HG02970 (cell line): Measurements from ENCODE around the gene EMC1.
"Not testable (repeated sequence)": the region's sequence is repeated elsewhere in the genome, so short reads cannot be mapped to it uniquely, and the experiment has no call there.

Experiments used
- ATAC-seq: cut with Tn5 transposase; IDR thresholded peaks from one replicate; pipeline ENCODE4 v1.9.1; 2021; ENCODE audit warnings: mild to moderate bottlenecking, moderate library complexity, moderate number of reproducible peaks; ENCODE audit not compliant: unreplicated experiment, low FRiP score

Gene EMC1

DNA sequence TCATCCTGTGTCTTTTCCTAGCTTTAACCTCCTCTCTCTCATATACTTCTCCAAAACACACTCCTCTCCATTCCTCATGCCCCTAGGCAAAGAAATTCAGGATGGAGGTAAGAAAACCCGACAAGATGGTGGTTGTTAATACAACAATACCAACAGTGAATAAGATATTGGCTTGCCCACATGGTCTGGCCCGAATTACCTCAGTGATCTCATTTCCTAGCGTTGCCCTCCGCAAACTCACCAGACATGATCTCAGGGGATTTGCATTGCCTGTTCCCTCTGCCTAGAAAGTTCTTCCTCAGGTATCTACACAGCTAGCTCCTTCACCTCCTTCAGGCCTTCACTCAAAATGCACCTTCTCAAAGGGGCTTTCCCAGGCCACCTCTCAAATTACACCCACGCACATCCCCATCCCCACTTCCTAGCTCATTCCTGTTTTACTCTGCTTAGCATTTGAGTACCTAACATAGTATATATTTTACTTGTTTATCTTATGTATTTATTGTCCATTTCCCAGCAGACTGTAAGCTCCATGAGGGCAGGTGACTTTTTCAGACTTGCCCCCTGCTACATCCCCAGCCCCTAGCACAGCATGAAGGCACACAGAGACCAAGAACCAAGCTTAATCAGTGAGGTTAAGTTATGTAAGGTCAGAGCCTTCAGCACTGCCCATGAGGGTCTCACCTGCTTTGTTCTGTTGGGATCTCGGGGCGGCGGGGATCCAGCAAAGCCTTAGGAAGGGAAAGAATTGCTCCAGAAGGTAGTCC lies 31.1 kb downstream of the EMC1 start:
- no peak for ATAC-seq

DNA sequence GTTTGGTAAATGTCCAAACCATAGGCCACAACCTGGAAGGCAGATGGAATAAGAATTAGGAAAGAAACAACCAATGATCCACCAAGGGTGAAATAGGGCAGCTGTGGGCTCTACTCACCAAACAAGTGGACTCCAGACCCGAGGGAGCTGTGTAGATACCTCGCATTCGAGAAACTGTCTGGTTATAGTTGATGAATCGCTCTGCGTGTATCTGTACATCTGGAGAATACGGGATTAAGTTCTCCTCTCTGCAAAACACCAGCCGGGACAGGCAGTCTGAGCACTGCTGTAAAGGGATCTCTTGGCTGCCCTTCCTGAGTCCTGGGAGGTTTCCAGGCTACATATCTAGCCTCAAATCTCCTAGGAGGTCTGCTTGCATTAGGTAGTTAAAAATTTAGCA lies 31.9 kb downstream of the EMC1 start:
- ATAC-seq = no peak

DNA sequence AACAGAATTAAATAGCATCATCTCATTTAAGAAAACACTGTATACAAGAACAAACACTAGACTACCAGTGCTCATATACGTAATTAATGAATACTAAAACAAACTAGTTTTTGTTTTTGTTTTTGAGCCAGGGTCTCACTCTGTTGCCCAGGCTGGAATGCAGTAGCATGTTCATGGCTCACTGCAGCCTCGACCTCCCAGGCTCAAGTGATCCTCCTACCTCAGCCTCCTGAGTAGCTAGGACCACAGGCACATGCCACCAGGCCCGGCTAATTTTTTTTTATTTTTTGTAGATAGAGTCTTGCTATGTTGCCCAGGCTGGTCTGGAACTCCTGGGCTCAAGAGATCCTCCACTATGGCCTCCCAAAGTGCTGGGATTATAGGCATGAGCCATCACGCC lies 34.7 kb downstream of the EMC1 start:
- ATAC-seq = not testable (repeated sequence)

DNA sequence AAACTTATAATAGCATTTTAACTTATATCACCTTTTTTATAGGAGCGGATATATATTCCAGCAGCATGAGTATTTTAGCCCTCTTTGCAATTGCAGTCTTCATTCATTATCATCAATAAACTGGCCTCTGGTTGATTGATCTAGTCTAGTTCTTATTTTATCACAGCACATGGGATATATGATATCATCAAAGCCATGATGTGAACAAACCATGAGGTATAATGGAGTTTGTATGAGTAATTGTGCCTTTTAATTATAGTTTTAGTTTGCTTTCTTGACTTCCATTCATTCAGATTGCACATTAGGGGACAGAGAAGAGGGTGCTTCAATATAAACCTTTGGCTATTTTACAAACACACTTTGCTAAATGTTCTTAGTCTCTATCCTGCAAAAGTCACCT lies 37.7 kb downstream of the EMC1 start:
- ATAC-seq = no peak

DNA sequence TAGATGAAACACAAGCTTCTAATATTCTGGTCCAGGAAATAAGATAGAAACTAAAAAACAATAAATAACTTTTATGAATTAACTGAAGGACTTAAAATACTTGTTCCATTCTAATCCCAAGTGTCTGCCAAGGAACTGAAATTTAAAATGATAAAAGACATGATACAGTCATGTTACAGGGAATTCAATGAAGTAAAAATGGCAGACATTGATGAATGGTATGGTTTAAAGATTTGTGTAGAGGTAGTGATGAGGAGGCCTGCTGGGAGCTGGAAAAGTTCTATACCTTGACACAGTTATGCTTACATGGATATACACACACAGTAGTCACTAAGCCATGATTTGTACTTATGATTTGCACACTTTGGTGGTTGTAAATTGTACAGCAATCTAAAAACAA lies 39.2 kb downstream of the EMC1 start:
- ATAC-seq = no peak

DNA sequence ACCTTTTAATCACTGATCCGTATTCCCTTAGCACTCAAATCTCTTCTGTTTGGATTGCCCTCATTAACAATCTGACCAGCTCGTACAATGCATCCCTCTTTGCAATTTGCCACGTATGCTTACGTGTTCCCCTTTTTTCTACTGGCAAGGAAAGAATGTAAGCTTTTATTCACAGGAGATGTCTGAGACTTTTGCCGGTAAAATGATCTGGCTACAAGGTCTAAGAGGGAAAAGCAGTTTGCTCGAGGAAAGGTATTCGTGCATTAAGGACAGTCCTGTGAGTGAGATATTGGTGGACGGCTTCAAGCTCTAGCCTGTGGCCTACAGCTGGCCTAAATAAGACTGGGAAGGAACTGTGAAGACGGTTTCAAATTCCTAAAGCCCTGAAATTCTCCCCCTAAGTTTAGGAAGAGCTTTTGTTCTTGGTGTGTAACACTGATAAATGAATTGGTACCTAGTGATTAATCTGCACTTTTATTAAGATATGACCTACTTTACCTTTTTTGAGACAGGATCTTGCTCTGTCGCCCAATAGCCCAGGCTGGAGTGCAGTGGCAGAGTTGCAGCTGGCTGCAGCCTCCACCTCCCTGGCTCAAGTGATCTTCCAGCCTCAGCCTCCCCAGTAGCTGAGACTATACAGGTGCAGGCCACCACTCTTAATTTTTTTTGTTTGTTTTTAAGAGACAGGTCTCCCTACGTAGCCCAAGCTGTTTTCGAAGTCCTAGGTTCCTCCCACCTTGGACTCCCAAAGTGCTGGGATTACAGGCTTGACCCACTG lies 40.4 kb downstream of the EMC1 start:
- ATAC-seq = no peak

DNA sequence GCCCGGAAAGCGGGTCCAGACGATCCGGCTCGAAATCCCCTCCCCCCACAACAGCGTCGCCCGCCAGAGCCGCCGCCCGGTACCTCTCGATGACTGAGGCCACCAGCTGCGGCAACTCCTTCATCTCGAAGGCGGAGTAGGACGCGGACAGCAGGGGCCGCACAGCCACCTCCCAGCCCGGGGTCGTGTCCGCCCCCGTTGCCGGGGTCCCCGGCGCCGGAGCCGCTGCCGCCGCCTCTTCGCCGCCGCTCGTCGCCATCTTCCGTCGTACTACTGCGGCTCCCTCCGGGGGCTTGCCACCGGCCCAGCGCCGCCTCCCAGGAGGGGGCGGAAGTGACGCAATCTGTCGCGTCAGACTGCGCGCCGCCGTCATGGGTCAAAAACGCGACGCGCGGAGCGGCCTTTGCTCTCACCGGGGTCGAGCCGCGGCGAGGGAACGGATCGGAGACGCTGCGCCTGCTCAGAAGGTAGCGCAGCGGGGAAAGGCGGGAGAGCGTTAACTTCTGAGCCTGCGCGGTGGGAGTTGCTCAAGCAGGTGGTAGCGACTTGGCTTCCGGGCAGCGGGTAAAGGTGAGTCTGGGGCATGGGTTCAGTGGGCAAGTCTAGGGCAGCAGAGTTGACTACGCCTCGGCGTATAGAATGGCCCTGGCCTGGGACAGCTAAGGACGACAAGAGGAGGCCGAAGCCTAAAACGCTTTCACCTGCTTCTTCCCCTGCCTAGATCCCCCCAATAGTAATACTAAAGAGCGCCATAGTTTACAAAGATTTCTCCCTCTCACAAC lies 41.1 kb downstream of the EMC1 start, which contains the start of gene UBR4:
Gene UBR4 (minus strand): TSS at position 277 of the 782 bp plus-strand sequence. CDS start 18 bp downstream, at position 259.
- ATAC-seq = peak; percentile 92

DNA sequence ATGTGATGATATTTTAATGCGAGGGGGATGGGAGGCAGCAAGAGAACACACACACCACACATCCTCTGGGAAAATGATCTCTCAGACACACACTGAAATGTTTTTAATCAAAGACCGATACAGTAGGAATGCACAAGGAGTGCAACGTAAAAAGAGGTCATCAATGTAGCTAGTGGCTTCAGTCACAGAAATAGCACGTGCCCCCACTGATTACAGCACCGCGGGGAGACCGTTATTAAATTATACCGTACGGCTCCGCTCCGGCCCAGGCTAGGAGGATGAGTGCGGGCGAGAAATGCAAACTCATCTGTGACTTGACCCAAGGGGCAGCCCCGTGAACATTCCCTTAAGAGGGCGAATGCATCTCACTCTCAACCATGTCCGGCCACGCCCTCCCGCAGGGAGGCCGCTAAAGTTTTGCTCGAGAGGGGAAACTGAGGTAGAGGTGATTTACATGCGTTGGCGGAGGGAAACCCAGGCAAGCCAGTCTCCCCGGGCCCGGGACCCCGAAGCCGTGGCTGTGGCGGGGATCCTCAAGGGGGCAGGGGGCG lies 41.8 kb downstream of the EMC1 start:
- ATAC-seq = peak; percentile 50

DNA sequence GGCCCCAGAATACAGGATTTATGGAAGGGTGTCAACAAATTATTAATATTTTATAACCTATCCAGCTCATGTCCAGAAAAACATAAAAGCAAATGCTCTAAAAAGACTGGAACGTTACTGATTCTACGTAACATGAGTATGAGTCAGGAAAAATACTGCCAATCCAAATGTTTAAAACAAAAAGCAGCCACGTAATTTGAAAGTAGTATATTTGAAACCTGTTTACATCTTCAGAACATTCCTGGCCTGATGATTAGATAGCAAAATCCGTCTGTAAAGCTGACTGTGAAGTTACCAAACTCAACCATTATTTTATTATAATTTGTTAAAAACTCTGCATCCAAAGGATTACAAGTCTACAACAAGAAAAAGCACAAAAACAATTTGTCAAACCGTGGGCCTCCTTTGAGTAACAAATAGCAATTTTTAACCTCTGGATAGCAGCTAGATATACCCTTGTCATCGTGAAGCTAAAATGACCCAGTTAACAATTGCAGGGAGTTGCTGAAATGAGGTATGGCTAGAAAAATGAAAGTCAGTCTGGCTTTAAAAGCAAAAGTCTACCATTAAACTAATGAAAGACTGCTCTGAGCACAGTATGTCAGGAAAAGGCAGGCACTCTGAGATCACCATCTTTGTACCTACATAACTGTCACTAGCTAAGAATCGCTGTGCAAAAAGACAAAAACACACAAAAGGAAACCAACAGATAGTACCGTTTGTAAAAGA lies 42.5 kb downstream of the EMC1 start:
- ATAC-seq = no peak

DNA sequence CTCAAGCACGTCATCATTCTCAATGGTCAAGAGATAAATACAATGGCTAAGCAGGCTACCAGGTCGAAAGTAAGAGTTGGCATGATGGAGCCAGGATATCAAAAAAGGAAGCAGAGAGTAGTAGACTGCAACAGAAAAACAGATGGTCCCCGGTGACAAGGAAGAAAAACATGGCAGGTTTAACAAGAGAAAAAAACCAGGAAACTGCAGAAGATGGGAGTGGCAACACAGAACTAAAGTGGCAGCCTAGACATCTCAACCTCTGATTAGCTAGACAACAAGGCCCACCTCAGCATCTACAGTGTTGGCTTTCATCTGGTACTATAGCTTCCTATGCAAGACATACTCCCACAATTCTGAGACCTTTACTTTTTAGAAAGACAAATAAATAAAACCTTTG lies 44.4 kb downstream of the EMC1 start:
- ATAC-seq = no peak

DNA sequence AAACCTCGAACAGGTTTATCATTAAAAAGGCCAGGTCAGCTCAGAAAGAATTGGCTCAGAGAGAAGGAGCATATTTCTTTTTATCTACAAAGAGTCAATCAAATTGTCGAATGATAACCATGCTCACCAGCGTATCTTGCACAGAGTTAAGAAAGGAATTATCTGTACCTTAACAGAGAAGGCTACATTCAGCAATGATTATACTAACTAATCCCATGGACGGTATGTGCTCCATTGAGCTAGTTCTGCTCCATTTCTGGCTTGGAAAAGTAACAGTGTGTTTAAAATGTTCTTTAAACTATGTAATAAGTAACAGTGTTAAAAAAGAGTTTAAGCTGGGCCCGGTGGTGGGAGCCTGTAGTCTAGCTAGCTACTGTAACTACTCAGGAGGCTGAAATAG lies 45.5 kb downstream of the EMC1 start:
- ATAC-seq = no peak

DNA sequence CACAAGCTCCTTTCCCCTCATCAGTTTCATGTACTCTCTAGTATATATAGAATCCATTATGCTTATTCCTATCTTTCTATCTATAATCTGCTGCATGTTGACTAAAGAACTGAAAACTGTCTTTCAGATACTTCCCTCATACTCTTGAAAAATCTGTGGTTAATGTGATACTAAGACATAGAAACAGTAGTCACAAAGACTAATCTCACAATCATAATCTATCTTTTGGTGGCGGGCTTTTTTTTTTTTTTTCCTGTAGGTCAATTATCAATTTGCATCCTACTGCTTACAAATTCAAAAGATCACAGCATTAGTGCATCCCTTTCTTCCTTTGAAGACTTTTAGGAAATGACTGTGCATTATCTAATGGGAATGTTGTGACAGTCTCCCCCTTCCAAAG lies 45.9 kb downstream of the EMC1 start:
- no peak for ATAC-seq

DNA sequence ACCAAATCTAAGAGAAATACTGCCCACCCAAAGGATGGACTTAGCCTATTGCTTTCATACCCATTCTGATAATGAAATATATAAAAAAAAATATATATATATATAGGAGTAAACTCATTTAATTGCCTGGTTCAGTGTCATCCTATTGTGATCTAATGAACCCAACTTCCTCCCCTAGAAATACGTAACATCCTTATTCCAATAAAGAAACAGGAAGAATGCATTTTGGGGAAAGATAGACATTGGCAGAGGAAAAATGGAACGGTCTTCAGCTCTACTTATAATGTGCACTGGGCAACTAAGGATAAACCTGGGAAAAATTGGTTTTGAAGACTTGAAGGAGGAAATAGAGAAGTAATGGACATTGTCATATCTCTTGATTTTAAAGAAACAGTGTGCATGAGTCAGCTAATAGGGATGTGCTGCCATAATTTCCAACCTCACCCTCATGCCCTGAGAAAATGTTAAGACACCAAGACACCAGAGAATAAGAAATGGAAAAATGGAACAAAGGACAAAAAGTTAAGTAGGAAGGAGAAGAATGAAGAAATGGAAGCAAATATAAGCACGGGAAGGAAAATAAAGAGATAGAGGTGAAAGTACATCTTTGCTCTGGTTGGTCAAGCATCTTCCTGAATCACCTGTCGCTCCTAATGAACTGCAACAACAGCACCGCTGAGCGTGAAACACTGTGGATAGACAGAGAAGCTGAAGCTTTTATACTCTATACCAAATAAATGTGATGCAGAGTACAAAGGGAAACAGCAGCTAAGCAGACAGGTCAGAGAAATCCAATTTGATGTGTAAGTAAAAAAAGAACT lies 46.7 kb downstream of the EMC1 start:
- no peak for ATAC-seq

DNA sequence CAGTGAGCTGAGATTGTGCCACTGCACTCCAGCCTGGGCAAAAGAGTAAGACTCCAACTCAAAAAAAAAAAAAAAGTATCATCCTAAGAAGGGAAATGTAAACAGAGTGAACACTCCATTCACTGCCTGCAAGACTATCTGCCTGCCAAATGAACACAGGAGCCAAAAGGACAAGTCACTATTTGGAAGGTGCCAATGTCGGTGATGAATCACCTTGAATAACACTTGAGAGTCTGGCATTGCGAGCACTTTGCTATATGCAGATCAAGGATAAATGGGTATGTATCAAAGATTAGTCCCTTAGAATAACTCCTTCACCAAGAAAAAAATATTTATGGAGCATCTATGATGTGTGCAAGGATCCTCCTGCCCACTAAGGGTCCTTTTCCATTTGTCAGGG lies 47.9 kb downstream of the EMC1 start:
- no peak for ATAC-seq

DNA sequence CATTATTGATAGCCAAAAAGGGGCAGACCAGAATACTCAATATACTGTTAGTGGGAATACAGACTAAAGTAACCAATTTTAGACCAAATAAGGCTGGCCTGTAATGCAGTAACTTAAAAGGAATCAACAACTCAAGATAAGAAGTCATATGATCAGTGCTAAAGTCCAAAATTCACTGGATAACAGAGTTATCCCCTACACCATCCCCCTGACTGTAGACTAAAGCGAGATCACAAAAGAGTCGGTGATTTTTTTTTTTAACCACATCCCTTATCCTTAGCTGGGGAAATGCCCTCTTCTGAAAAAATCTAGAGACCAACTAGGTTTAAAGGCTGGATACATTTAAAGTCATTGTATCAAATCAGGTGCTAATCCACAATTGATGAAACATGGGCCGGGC lies 48.9 kb downstream of the EMC1 start:
- no peak for ATAC-seq

DNA sequence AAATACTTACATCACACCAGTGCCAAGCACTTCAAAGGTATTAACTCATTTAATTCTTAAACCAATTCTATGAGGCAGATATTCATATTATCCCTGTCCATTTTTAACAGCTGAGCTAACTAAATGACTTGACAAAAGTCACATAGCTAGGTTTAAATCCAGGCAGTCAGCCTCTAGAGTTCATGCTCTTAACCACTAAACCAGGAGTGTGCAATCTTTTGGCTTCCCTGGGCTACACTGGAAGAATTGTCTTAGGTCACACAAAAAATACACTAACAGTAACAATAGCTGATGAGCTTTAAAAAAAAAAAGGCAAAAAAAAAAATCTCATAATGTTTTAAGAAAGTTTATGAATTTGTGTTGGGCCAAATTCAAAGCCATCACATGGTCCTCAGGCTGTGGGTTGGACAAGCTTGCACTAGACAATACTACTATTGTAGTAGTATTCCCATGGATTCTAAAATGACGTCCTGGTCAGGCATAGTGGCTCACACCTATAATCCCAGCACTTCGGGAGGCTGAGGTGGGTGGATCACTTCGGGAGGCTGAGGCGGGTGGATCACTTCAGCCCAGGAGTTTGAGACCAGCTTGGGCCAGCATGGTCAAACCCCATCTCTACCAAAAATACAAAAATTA lies 51.2 kb downstream of the EMC1 start:
- ATAC-seq = no peak

DNA sequence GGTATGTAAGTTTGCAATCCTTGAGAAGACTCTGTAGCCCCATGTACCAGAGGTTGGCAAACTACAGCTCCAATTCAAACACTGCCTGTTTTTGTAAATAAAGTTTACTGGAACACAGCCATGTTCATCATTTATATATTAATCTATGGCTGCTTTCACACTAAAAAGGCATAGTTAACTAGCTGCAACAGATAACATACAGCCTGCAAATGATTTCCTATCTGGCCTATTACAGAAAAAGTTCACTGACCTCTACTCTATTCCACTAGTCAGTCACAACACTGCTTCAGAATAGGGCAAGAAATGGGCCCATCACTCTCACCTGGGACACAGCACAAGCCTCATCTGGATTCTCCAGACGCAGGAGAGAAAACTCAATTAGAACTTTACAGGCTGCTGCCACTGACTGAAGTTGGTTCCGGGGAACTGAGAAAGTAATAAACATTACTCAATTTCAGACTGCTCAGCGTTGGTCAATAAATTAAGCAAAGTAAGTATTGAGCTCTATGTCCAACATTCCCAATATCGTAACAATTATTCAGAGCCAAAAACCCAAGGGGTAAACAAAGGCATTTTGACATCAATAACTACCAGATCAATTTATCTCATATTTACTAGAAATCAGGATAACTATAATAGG lies 51.9 kb downstream of the EMC1 start:
- no peak for ATAC-seq

DNA sequence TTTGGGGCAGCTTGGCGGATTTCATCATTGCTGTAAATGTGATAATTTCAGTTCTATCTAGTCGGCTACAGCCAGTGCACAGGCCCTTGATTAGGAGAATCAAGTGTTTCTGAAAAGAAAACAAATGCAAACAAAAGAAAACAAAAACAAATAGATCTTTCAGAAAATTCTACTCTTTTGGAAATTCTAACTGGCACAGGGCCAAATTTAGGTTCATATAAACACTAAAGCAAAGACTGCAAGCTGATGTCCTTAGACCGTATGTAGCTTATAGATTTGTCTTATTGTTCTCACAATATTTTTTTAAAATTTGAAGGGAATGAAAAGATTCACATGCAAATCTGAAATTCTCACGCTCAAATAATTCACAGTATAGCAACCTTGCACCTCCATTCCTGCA lies 52.5 kb downstream of the EMC1 start:
- ATAC-seq = no peak
